Activated B cell treated with CpG ODN at 0.5 μM for 24 hours (primary cell): ENCODE data around the gene GATA3. TPM values are rescaled to one million over a fixed set of nuclear protein-coding genes. Genes with fewer than 3 reads are reported as not detected.

Experiments
- ATAC-seq: fragments of 200-7000 bp; cut with Tn5 transposase; one replicate; pipeline ENCODE4 v1.10.0; 2021; ENCODE audit warnings: low read depth, mild to moderate bottlenecking, moderate library complexity
- CTCF ChIA-PET: fragments of 350-600 bp; sonication (Branson Sonifier 250); formaldehyde crosslinking; loops from one replicate; lab custom pipeline; 2021; ENCODE audit warnings: antibody characterized with exemption; lab: Charles Lee
- POLR2A ChIA-PET: fragments of 350-600 bp; sonication (Branson Sonifier 250); formaldehyde crosslinking; loops from one replicate; lab custom pipeline; 2021; ENCODE audit warnings: antibody characterized with exemption; lab: Charles Lee
- DNase-seq: peaks from one replicate; pipeline ENCODE4 v3.0.0; 2022
- H3K27ac Mint-ChIP-seq: one replicate; pipeline ENCODE4 v1.8.0; 2020; ENCODE audit warnings: mixed read lengths
- H3K27me3 Mint-ChIP-seq: one replicate; pipeline ENCODE4 v1.8.0; 2021; ENCODE audit warnings: mixed read lengths
- H3K36me3 Mint-ChIP-seq: one replicate; pipeline ENCODE4 v1.8.0; 2021; ENCODE audit warnings: low read depth, mixed read lengths
- H3K4me1 Mint-ChIP-seq: one replicate; pipeline ENCODE4 v1.8.0; 2021; ENCODE audit warnings: mixed read lengths
- H3K4me3 Mint-ChIP-seq: one replicate; pipeline ENCODE4 v1.8.0; 2020; ENCODE audit warnings: mild to moderate bottlenecking, mixed read lengths
- H3K9me3 Mint-ChIP-seq: one replicate; pipeline ENCODE4 v1.8.0; 2020; ENCODE audit warnings: mixed read lengths
- CTCF ChIP-seq: fragments of 200-600 bp; IDR thresholded peaks from one replicate; pipeline ENCODE4 v1.8.0; 2022; ENCODE audit warnings: antibody characterized with exemption, mild to moderate bottlenecking
- intact Hi-C: fragments of 100-400 bp; cut with micrococcal nuclease; formaldehyde crosslinking; loops from one replicate; pipeline ENCODE4 v1.15.1; 2024
- total RNA-seq: library from RNA; stranded (reverse); gene quantifications from 2 replicates; pipeline ENCODE4 v1.2.3, GENCODE V29; 2022

GATA3 gene
- total RNA-seq, 1 donor from 2014 or later, result 0.53 TPM

- intact Hi-C loops, result loop anchor here (10.0 kb wide), 1 partner anchor 521 kb away; no protein-coding TSS in a partner anchor
- ChIA-PET POLR2A (no interaction called here), CTCF (no interaction called here)
- DNase-seq (no peak), ATAC-seq (no peak)
- Mint-ChIP-seq H3K27ac (no peak overlapping the region), H3K4me1 (peaks cover 51% of the 10 kb centered on the region), H3K9me3 (no peaks in the 10 kb centered on the region), H3K4me3 (no peak overlapping the region), H3K36me3 (no peaks in the 10 kb centered on the region), H3K27me3 (peaks cover 75% of the 10 kb centered on the region)
- TF ChIP-seq CTCF, result no peak
Observed at GRCh38 chr10:8045726-8046494, 8.6 kb upstream of the GATA3 start.

- H3K27ac Mint-ChIP-seq, result no peak overlapping the region
- no peak for TF ChIP-seq CTCF
- no peak for DNase-seq
Observed at GRCh38 chr10:8047452-8048280, 6.8 kb upstream of the GATA3 start.

GRCh38 chr10:8048281-8049008, 6.0 kb upstream of the GATA3 start:
- Mint-ChIP-seq H3K27ac (no peak overlapping the region), H3K36me3 (no peaks in the 10 kb centered on the region), H3K27me3 (peaks cover 65% of the 10 kb centered on the region), H3K4me3 (peak overlapping the region; percentile 41), H3K9me3 (no peaks in the 10 kb centered on the region), H3K4me1 (peaks cover 48% of the 10 kb centered on the region)
- ChIA-PET CTCF (no interaction called here), POLR2A (no interaction called here)
- intact Hi-C loops, result loop anchor here (10.0 kb wide), 1 partner anchor 524 kb away; no protein-coding TSS in a partner anchor
- ATAC-seq (no peak), DNase-seq (no peak)
- no peak for TF ChIP-seq CTCF

More at GRCh38 chr10:8047452-8048280, 6.8 kb upstream of the GATA3 start:
- peaks cover 66% of the 10 kb centered on the region for H3K27me3 Mint-ChIP-seq
- CTCF ChIA-PET, result interaction anchor here (0.7 kb wide), 1 partner anchor 1160 kb away, joined by 3 read pairs; no protein-coding TSS in a partner anchor
- intact Hi-C loops, result loop anchor here (10.0 kb wide), 1 partner anchor 523 kb away; no protein-coding TSS in a partner anchor
- POLR2A ChIA-PET, result interaction anchor here (0.6 kb wide), 1 partner anchor 8 kb away, joined by 4 read pairs; no protein-coding TSS in a partner anchor
- no peak for ATAC-seq
- peaks cover 47% of the 10 kb centered on the region for H3K4me1 Mint-ChIP-seq
- H3K36me3 Mint-ChIP-seq, result no peaks in the 10 kb centered on the region
- H3K4me3 Mint-ChIP-seq, result peak overlapping the region; percentile 15
- H3K9me3 Mint-ChIP-seq, result no peaks in the 10 kb centered on the region

GRCh38 chr10:8049045-8049864, 5.2 kb upstream of the GATA3 start:
- Mint-ChIP-seq H3K4me3 (peak overlapping the region; percentile 41), H3K27me3 (peaks cover 63% of the 10 kb centered on the region), H3K27ac (no peak overlapping the region), H3K36me3 (no peaks in the 10 kb centered on the region), H3K4me1 (peaks cover 50% of the 10 kb centered on the region), H3K9me3 (no peaks in the 10 kb centered on the region)
- ATAC-seq (no peak), DNase-seq (no peak)
- intact Hi-C loops, result loop anchor here (10.0 kb wide), 1 partner anchor 524 kb away; no protein-coding TSS in a partner anchor
- CTCF ChIA-PET, result no interaction called here
- TF ChIP-seq CTCF, result no peak
- POLR2A ChIA-PET, result interaction anchor here (0.6 kb wide), 1 partner anchor 15 kb away, joined by 3 read pairs; no protein-coding TSS in a partner anchor
